Peyer's patch (tissue), 4 donors: ENCODE data around the gene SIL1. TPM values are rescaled to one million over a fixed set of nuclear protein-coding genes. Genes with fewer than 3 reads are reported as not detected.

Experiments used
- DNase-seq, 3 donors: peaks; one replicate each; pipeline ENCODE4 v3.0.0-alpha.2; 2017 to 2019
- H3K27ac ChIP-seq, 4 donors: fragments of 200-600 bp; sonication (generic); one replicate each; pipeline ENCODE4 v1.5.1; 2016 to 2019
- H3K27me3 ChIP-seq, 2 donors: fragments of 200-600 bp; sonication (generic); one replicate each; pipeline ENCODE4 v1.5.1; 2019
- H3K36me3 ChIP-seq, 3 donors: fragments of 200-600 bp; sonication (generic); one replicate each; pipeline ENCODE4 v1.5.1; 2016 to 2019
- H3K4me1 ChIP-seq, 4 donors: fragments of 200-600 bp; sonication (generic); one replicate each; pipeline ENCODE4 v1.5.1; 2016 to 2019
- H3K4me3 ChIP-seq, 4 donors: fragments of 200-600 bp; sonication (generic); 1 replicate in 3 of 4; 2 replicates in 1 of 4; pipeline ENCODE4 v1.5.1; 2016 to 2019; ENCODE audit warnings: mild to moderate bottlenecking in 1 of 4
- H3K9me3 ChIP-seq, 4 donors: fragments of 200-600 bp; sonication (generic); one replicate each; pipeline ENCODE4 v1.5.1; 2016 to 2019; ENCODE audit warnings: mild to moderate bottlenecking in 1 of 4
- POLR2A ChIP-seq, 2 donors: fragments of 450-650 bp; IDR thresholded peaks; one replicate each; pipeline ENCODE4 v1.5.1; 2017; ENCODE audit warnings: antibody characterized with exemption in 2 of 2, mild to moderate bottlenecking in 2 of 2, moderate library complexity in 2 of 2
- total RNA-seq, 4 donors: library from RNA; depleted of rRNA; stranded (reverse); fragments of >200 nt; gene quantifications; one replicate each; pipeline ENCODE4 v1.1.0, GENCODE V29; 2016
- TF ChIP-seq, protein P1 (sequence below), 6 experiments: fragments of 450-650 bp in 4 of 6; fragments of 200-600 bp in 2 of 6; sonication (generic) in 1 of 6; IDR thresholded peaks; one replicate each; pipeline ENCODE4 v1.5.1; 2017 to 2019; ENCODE audit warnings: antibody characterized with exemption in 6 of 6, mild to moderate bottlenecking in 3 of 6, moderate library complexity in 1 of 6

The SIL1 gene
- total RNA-seq, 4 donors from 2014 or later: 23.6 to 84.2 (median 39.2) TPM

GRCh38 chr5:139137697-139138096 lies 60.5 kb downstream of the SIL1 start:
- TF ChIP-seq, protein P1, sequence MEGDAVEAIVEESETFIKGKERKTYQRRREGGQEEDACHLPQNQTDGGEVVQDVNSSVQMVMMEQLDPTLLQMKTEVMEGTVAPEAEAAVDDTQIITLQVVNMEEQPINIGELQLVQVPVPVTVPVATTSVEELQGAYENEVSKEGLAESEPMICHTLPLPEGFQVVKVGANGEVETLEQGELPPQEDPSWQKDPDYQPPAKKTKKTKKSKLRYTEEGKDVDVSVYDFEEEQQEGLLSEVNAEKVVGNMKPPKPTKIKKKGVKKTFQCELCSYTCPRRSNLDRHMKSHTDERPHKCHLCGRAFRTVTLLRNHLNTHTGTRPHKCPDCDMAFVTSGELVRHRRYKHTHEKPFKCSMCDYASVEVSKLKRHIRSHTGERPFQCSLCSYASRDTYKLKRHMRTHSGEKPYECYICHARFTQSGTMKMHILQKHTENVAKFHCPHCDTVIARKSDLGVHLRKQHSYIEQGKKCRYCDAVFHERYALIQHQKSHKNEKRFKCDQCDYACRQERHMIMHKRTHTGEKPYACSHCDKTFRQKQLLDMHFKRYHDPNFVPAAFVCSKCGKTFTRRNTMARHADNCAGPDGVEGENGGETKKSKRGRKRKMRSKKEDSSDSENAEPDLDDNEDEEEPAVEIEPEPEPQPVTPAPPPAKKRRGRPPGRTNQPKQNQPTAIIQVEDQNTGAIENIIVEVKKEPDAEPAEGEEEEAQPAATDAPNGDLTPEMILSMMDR (IDR thresholded peaks at IDR 0.05): no peak
- no peak for TF ChIP-seq POLR2A (IDR thresholded peaks at IDR 0.05)
- H3K27ac ChIP-seq: no peak overlapping the region
- peaks cover 0 to 4% (median 0%) of the 10 kb centered on the region in 4 donors for H3K4me1 ChIP-seq
- no peaks in the 10 kb centered on the region for H3K36me3 ChIP-seq
- no peak overlapping the region for H3K4me3 ChIP-seq
- DNase-seq: no peak
- no peaks in the 10 kb centered on the region for H3K27me3 ChIP-seq
- no peaks in the 10 kb centered on the region for H3K9me3 ChIP-seq

DNA sequence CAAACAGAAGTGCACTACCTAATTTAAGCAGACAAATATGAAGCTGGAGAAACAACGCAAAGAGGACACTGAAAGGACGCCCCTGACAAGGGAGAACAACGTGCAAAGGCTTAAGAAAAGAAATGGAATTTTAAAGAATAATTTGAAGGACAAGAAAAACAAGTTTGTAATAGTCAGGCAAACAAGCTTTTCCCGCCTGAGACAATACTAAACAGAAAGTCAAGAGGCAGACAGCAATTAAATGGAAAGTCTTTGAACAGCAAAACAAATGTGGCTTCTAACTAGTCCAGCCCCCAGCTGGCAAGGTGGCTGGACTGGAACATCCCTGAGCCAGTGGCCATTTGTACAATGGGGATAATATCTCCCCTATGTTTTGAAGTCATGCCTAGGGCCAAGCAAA lies 63.3 kb downstream of the SIL1 start:
- DNase-seq: no peak
- Histone ChIP-seq H3K9me3 (no peaks in the 10 kb centered on the region), H3K36me3 (no peaks in the 10 kb centered on the region), H3K4me1 (peaks cover 0 to 11% (median 0%) of the 10 kb centered on the region in 4 donors), H3K27ac (no peak overlapping the region), H3K4me3 (no peak overlapping the region), H3K27me3 (no peaks in the 10 kb centered on the region)
- no peak for TF ChIP-seq POLR2A (IDR thresholded peaks at IDR 0.05)
- TF ChIP-seq, protein P1 (IDR thresholded peaks at IDR 0.05): no peak

- H3K9me3 ChIP-seq: no peaks in the 10 kb centered on the region
- no peaks in the 10 kb centered on the region for H3K36me3 ChIP-seq
- no peak for DNase-seq
- no peaks in the 10 kb centered on the region for H3K27me3 ChIP-seq
- TF ChIP-seq, protein P1 (IDR thresholded peaks at IDR 0.05): no peak
- no peak for TF ChIP-seq POLR2A (IDR thresholded peaks at IDR 0.05)
- H3K4me1 ChIP-seq: peaks cover 0 to 11% (median 0%) of the 10 kb centered on the region in 4 donors
- peak overlapping the region in 1 of 4 donors; percentile 77 for H3K27ac ChIP-seq
- no peak overlapping the region for H3K4me3 ChIP-seq
Observed at GRCh38 chr5:139133282-139133681, 64.9 kb downstream of the SIL1 start.

DNA sequence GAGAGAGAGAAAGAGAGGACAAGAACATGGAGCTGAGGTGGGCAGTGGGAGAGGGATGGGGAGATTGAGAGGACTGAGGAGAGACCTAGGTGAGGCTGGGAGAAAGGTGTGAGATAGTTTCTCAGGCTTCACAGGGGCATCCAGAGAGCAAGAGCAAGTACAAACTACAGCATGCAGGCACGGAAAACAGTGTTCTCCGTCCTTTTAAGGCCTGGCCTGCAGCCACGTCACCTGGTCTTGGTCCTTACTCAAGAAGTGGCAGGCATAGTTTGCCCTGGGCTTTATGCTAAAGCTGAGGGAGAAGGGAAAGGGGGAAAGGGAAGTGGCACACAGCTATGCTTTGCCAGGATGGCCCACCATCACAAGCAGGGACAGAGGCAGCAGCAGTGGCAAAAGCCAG lies 65.7 kb downstream of the SIL1 start:
- DNase-seq: no peak
- TF ChIP-seq, protein P1 (IDR thresholded peaks at IDR 0.05): no peak
- no peak for TF ChIP-seq POLR2A (IDR thresholded peaks at IDR 0.05)
- Histone ChIP-seq H3K4me3 (no peak overlapping the region), H3K27me3 (no peaks in the 10 kb centered on the region), H3K9me3 (no peaks in the 10 kb centered on the region), H3K4me1 (peaks cover 0 to 11% (median 0%) of the 10 kb centered on the region in 4 donors), H3K36me3 (no peaks in the 10 kb centered on the region), H3K27ac (peak overlapping the region in 1 of 4 donors; percentile 77)

DNA sequence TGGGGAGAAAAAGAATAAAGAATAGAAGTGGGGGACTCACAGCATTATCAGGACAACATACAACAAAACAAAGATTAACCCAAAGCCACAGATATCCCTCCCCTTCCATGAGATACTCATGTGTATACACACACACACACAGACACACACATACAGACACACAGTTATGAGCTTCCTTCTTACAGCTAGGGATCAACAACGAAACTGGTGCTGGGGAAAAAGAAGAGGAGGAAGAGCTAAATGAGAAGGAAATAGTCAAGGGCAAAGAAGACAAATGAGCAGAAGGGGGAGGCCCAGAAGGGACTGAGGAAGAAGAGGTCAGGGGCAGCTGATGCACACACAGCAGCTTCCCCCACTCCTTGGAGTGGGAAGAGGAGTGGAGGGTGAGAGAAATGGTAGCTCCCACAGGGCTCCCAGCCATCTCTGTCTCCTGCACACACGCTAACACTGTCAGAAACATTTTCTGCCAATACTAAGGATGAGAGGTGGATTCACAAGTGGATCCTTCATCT lies 66.2 kb downstream of the SIL1 start:
- H3K9me3 ChIP-seq: no peaks in the 10 kb centered on the region
- H3K27me3 ChIP-seq: no peaks in the 10 kb centered on the region
- no peak for DNase-seq
- H3K27ac ChIP-seq: peak overlapping the region in 3 of 4 donors; percentile 43 to 77 (median 71)
- H3K4me1 ChIP-seq: peaks cover 0 to 11% (median 0%) of the 10 kb centered on the region in 4 donors
- no peak for TF ChIP-seq POLR2A (IDR thresholded peaks at IDR 0.05)
- H3K36me3 ChIP-seq: peaks cover 0 to 2% (median 0%) of the 10 kb centered on the region in 3 donors
- H3K4me3 ChIP-seq: no peak overlapping the region

GRCh38 chr5:139131465-139131864 lies 66.7 kb downstream of the SIL1 start:
- H3K36me3 ChIP-seq: peaks cover 0 to 7% (median 0%) of the 10 kb centered on the region in 3 donors
- no peak for TF ChIP-seq POLR2A (IDR thresholded peaks at IDR 0.05)
- peaks cover 0 to 11% (median 0%) of the 10 kb centered on the region in 4 donors for H3K4me1 ChIP-seq
- no peaks in the 10 kb centered on the region for H3K9me3 ChIP-seq
- H3K27ac ChIP-seq: peak overlapping the region in 3 of 4 donors; percentile 43 to 77 (median 71)
- H3K4me3 ChIP-seq: no peak overlapping the region
- DNase-seq: no peak
- no peaks in the 10 kb centered on the region for H3K27me3 ChIP-seq
